K562 (cell line): ENCODE measurements around the gene LRRC4B. TPM values are rescaled to one million over a fixed set of nuclear protein-coding genes. Genes with fewer than 3 reads are reported as not detected.

Experiments
- ATAC-seq: fragments of 200-7000 bp; cut with Tn5 transposase; 3 replicates; pipeline ENCODE4 v1.9.1; 2020; ENCODE audit warnings: moderate library complexity
- BruUV-seq: library from RNA; stranded (reverse); fragments of 400-500 nt; replicated peaks from 2 replicates; lab custom pipeline; 2021; lab: Mats Ljungman, UMichigan
- CTCF ChIA-PET: fragments of 300-600 bp; formaldehyde crosslinking; extraction: SDS; loops from one replicate; lab custom pipeline; 2021; ENCODE audit warnings: low intra/inter-chr PET ratio; lab: Yijun Ruan, JAX
- POLR2A ChIA-PET: fragments of 300-600, 350-650 bp; sonication (Branson Sonifier 250); formaldehyde crosslinking; extraction: SDS; loops from one replicate; lab custom pipeline; 2021; ENCODE audit warnings: antibody characterized with exemption, inconsistent platforms; lab: Yijun Ruan, JAX
- DNase-seq, 4 experiments: peaks; one replicate each; pipeline versions ENCODE4 v3.0.0 to v3.0.0-alpha.2; 2011 to 2018; ENCODE audit warnings: low spot score in 3 of 4, mixed read lengths in 3 of 4; ENCODE audit errors: extremely low read depth in 1 of 4
- FAIRE-seq: peaks from 2 replicates; lab custom pipeline; 2011; peaks lifted over from hg19 to GRCh38; lab: Jason Lieb, UNC
- H2AFZ ChIP-seq: 2 replicates; pipeline ENCODE4 v1.6.0; 2011; ENCODE audit warnings: low read depth, low read length, control low read depth, inconsistent platforms
- H3K27ac ChIP-seq: fragments of 200-600 bp; 3 replicates; pipeline ENCODE4 v1.8.0; 2011; ENCODE audit warnings: low read depth, mild to moderate bottlenecking, control low read depth, inconsistent platforms, low read length, moderate library complexity, mixed read lengths; ENCODE audit errors: extremely low read depth
- H3K27me3 ChIP-seq, 2 experiments: fragments of 300-600 bp in 1 of 2; 2 replicates in 1 of 2; 3 replicates in 1 of 2; pipeline versions ENCODE4 v1.6.0 to v1.8.0; 2011; ENCODE audit warnings: inconsistent platforms in 2 of 2, low read length in 2 of 2, mild to moderate bottlenecking in 1 of 2, mixed read lengths in 1 of 2, moderate library complexity in 1 of 2; ENCODE audit not compliant: control insufficient read depth in 2 of 2, insufficient read depth in 2 of 2
- H3K36me3 ChIP-seq: fragments of 300-600 bp; 3 replicates; pipeline ENCODE4 v1.8.0; 2011; ENCODE audit warnings: mild to moderate bottlenecking, low read length, inconsistent platforms; ENCODE audit not compliant: control insufficient read depth, insufficient read depth
- H3K4me1 ChIP-seq, 2 experiments: fragments of 200-600 bp in 1 of 2; replicated peaks in 1 of 2; 2 replicates in 1 of 2; 3 replicates in 1 of 2; pipeline versions ENCODE4 v1.5.1 to v1.8.0; 2011; ENCODE audit warnings: inconsistent platforms in 2 of 2, low read length in 2 of 2, mild to moderate bottlenecking in 1 of 2, mixed read lengths in 1 of 2, moderate library complexity in 1 of 2; ENCODE audit not compliant: control insufficient read depth in 2 of 2, insufficient read depth in 2 of 2
- H3K4me2 ChIP-seq: 2 replicates; pipeline ENCODE4 v1.6.1; 2011; ENCODE audit warnings: low read length, control low read depth, inconsistent platforms, mixed read lengths; ENCODE audit not compliant: insufficient read depth
- H3K4me3 ChIP-seq: fragments of 200-600 bp; sonication (generic), shearing (Covaris generic); 2 replicates; pipeline ENCODE4 v1.5.1; 2016; ENCODE audit warnings: control low read depth, inconsistent platforms
- H3K79me2 ChIP-seq: fragments of 200-600 bp; 3 replicates; pipeline ENCODE4 v1.8.0; 2011; ENCODE audit warnings: low read length, inconsistent platforms; ENCODE audit not compliant: control insufficient read depth, insufficient read depth
- H3K9ac ChIP-seq, 2 experiments: 2 replicates each; pipeline versions ENCODE4 v1.6.0 to v1.6.1; 2011; ENCODE audit warnings: low read depth in 2 of 2, low read length in 2 of 2, control low read depth in 1 of 2, inconsistent platforms in 1 of 2, mild to moderate bottlenecking in 1 of 2, mixed read lengths in 1 of 2; ENCODE audit not compliant: insufficient read depth in 1 of 2
- H3K9me1 ChIP-seq: one replicate; pipeline ENCODE4 v1.6.0; 2011; ENCODE audit warnings: inconsistent platforms, mild to moderate bottlenecking, low read length, moderate library complexity; ENCODE audit not compliant: control insufficient read depth, insufficient read depth
- H3K9me3 ChIP-seq: replicated peaks from 2 replicates; pipeline ENCODE4 v1.5.1; 2011; ENCODE audit warnings: low read depth, low read length, inconsistent platforms; ENCODE audit not compliant: control insufficient read depth, insufficient read depth
- H4K20me1 ChIP-seq: replicated peaks from 2 replicates; pipeline ENCODE4 v1.6.1; 2011; ENCODE audit warnings: low read length, inconsistent platforms, mixed read lengths; ENCODE audit not compliant: control insufficient read depth, insufficient read depth
- C11orf30 ChIP-seq: fragments of 450-650 bp; IDR thresholded peaks from 2 replicates; pipeline ENCODE4 v1.6.1; 2016; ENCODE audit warnings: low read depth, mild to moderate bottlenecking
- CBX2 ChIP-seq: fragments of 200-600 bp; sonication (generic); IDR thresholded peaks from one replicate; pipeline ENCODE4 v1.6.1; 2012; ENCODE audit warnings: mild to moderate bottlenecking, low read length, inconsistent platforms; ENCODE audit not compliant: insufficient read depth, poor library complexity, severe bottlenecking
- E2F4 ChIP-seq: sonication (generic); formaldehyde crosslinking; IDR thresholded peaks from 2 replicates; pipeline ENCODE4 v1.8.0; 2022; ENCODE audit warnings: mild to moderate bottlenecking, low read depth, missing genetic modification reagents
- HNRNPL ChIP-seq: fragments of 200-400 bp; formaldehyde crosslinking; IDR thresholded peaks from 2 replicates; pipeline ENCODE4 v1.6.1; 2017; ENCODE audit warnings: low read depth, mild to moderate bottlenecking, low read length
- MECOM ChIP-seq: fragments of 250-450 bp; sonication (Bioruptor Pico); IDR thresholded peaks from 2 replicates; pipeline ENCODE4 v1.8.0; 2022; ENCODE audit warnings: inconsistent platforms
- ZFP91 ChIP-seq: sonication (generic); formaldehyde crosslinking; IDR thresholded peaks from 2 replicates; pipeline ENCODE4 v1.8.0; 2022; ENCODE audit warnings: mild to moderate bottlenecking, missing genetic modification reagents
- WGBS: fragments of 100-300 bp; shearing (Covaris generic); methylation state at CpG from one replicate; pipeline ENCODE4 v1.1.6; 2016; ENCODE audit warnings: low coverage, mixed read lengths; ENCODE audit not compliant: insufficient coverage; ENCODE audit errors: missing lambda C conversion rate; 5-methylcytosine and 5-hydroxymethylcytosine counted together
- in situ Hi-C: fragments of 300-500 bp; cut with MboI; formaldehyde crosslinking; loops from 4 replicates; pipeline ENCODE4 v1.15.0; 2018; ENCODE audit warnings: inconsistent platforms, mixed read lengths
- intact Hi-C: fragments of 100-400 bp; cut with micrococcal nuclease; formaldehyde crosslinking; loops from 2 replicates; pipeline ENCODE4 v1.14.2; 2022
- polyA plus RNA-seq, 8 experiments: library from polyadenylated mRNA; depleted of rRNA in 4 of 8; stranded (reverse) in 5 of 8; unstranded in 3 of 8; fragments of >200 nt; fragmentation: Nextera tagmentation in 2 of 8; fragmentation: Illumina TruSeq in 1 of 8; extraction: Ambion mirVana in 2 of 8; extraction: Trizol in 1 of 8; gene quantifications; 2 replicates each; pipeline versions ENCODE4 v1.2.1 to v1.2.3, GENCODE V29; 2011 to 2014; ENCODE audit warnings: inconsistent platforms in 1 of 8, missing spikeins in 1 of 8
- total RNA-seq, 7 experiments: library from RNA; depleted of rRNA in 6 of 7; stranded (reverse); fragments of >200 nt in 6 of 7; fragmentation: Illumina TruSeq in 2 of 7; extraction: Trizol in 2 of 7; gene quantifications; 2 replicates each; pipeline versions ENCODE4 v1.2.1 to v1.2.3, GENCODE V29; 2011 to 2021; ENCODE audit warnings: low replicate concordance in 1 of 7
- TF ChIP-seq, protein P1 (sequence below), 2 experiments: fragments of 450-650 bp in 1 of 2; IDR thresholded peaks; 2 replicates each; pipeline ENCODE4 v1.6.1; 2011 to 2017; ENCODE audit warnings: low read depth in 2 of 2, antibody characterized with exemption in 1 of 2, borderline replicate concordance in 1 of 2, low read length in 1 of 2, mild to moderate bottlenecking in 1 of 2, mixed read lengths in 1 of 2; ENCODE audit not compliant: control insufficient read depth in 1 of 2

The LRRC4B gene
- total and polyA plus RNA-seq, 9 of the 15 experiments (the other 6 are each of a cell fraction or from before 2014, with no cell fraction given), result 0.18 to 9.6 (median 2.9) TPM; not detected in 2

DNA sequence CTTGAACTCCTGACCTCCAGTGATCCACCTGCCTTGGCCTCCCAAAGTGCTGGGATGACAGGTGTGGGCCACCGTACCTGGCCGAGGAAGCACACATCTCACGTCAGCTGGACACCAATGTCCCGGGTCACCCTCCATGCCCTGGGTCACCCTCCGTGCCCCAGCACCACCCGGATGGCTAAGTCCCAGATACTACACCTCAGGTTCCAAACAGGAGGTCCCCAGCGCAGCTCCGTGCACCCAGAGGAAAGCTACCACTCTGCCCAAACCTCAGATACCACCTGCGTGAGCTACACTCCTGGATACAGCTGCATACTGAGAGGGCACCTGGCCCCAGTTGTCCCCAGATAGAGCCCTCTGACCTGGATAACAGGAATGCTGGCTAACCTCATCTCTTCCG, 14.0 kb downstream of the LRRC4B start:
- DNase-seq, result no peak
- POLR2A ChIA-PET, result interaction anchor here (0.6 to 0.7 kb wide), 2 partner anchors 44 to 62 kb away, joined by 3 read pairs; no protein-coding TSS in a partner anchor
- Histone ChIP-seq H3K4me2 (no peak overlapping the region), H3K9ac (no peak overlapping the region)
- no peak for TF ChIP-seq CBX2
- TF ChIP-seq, all 486 proteins: peak for 0
- no peaks in the 10 kb centered on the region for H3K79me2 ChIP-seq
- in situ Hi-C loops, result no loop called here
- no peaks in the 10 kb centered on the region for H3K9me3 ChIP-seq
- BruUV-seq, result no TSS peak
- H3K27me3 ChIP-seq, result peaks cover 0 to 19% of the 10 kb centered on the region in 2 experiments; a peak in 3 of 5 replicates
- H3K36me3 ChIP-seq, result no peaks in the 10 kb centered on the region
- H3K9me1 ChIP-seq, result no peaks in the 10 kb centered on the region
- H2AFZ ChIP-seq, result no peak overlapping the region
- ATAC-seq (no peak), FAIRE-seq (no peak)
- H3K27ac ChIP-seq, result no peak overlapping the region
- intact Hi-C loops, result no loop called here
- WGBS, result 20% methylated on average over 10 of the region's 10 CpGs
- CTCF ChIA-PET, result no interaction called here
- peaks cover 10 to 42% of the 10 kb centered on the region in 2 experiments for H3K4me1 ChIP-seq
- peaks cover 8% of the 10 kb centered on the region for H4K20me1 ChIP-seq
- H3K4me3 ChIP-seq, result no peak overlapping the region

GRCh38 chr19:50553134-50553703, 15.0 kb downstream of the LRRC4B start:
- FAIRE-seq (no peak), ATAC-seq (no peak), DNase-seq (no peak)
- Histone ChIP-seq H3K9me1 (no peaks in the 10 kb centered on the region), H3K9ac (no peak overlapping the region), H4K20me1 (peaks cover 8% of the 10 kb centered on the region), H3K4me3 (no peak overlapping the region), H3K4me2 (no peak overlapping the region), H3K79me2 (no peaks in the 10 kb centered on the region), H3K27me3 (peaks cover 0 to 25% of the 10 kb centered on the region in 2 experiments; a peak in 3 of 5 replicates), H3K4me1 (peaks cover 10 to 45% of the 10 kb centered on the region in 2 experiments), H3K36me3 (no peaks in the 10 kb centered on the region), H3K27ac (no peak overlapping the region), H3K9me3 (no peaks in the 10 kb centered on the region), H2AFZ (no peak overlapping the region)
- BruUV-seq, result no TSS peak
- POLR2A ChIA-PET, result interaction anchor here (0.6 kb wide), 4 partner anchors 15 to 139 kb away, joined by 3 to 4 read pairs (median 3); no protein-coding TSS in a partner anchor
- 15% methylated on average over 13 of the region's 19 CpGs for WGBS
- CTCF ChIA-PET, result no interaction called here
- in situ Hi-C loops, result no loop called here
- intact Hi-C loops, result no loop called here
- no peak for TF ChIP-seq MECOM (CRISPR knock-in tag)
- TF ChIP-seq C11orf30, result no peak
- TF ChIP-seq, protein P1, sequence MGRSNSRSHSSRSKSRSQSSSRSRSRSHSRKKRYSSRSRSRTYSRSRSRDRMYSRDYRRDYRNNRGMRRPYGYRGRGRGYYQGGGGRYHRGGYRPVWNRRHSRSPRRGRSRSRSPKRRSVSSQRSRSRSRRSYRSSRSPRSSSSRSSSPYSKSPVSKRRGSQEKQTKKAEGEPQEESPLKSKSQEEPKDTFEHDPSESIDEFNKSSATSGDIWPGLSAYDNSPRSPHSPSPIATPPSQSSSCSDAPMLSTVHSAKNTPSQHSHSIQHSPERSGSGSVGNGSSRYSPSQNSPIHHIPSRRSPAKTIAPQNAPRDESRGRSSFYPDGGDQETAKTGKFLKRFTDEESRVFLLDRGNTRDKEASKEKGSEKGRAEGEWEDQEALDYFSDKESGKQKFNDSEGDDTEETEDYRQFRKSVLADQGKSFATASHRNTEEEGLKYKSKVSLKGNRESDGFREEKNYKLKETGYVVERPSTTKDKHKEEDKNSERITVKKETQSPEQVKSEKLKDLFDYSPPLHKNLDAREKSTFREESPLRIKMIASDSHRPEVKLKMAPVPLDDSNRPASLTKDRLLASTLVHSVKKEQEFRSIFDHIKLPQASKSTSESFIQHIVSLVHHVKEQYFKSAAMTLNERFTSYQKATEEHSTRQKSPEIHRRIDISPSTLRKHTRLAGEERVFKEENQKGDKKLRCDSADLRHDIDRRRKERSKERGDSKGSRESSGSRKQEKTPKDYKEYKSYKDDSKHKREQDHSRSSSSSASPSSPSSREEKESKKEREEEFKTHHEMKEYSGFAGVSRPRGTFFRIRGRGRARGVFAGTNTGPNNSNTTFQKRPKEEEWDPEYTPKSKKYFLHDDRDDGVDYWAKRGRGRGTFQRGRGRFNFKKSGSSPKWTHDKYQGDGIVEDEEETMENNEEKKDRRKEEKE (IDR thresholded peaks at IDR 0.05; ENCODE audit: borderline replicate concordance in 1 of 2, control insufficient read depth in 1 of 2, low read depth in 2 of 2, low read length in 1 of 2), result no peak
- TF ChIP-seq E2F4, result no peak
- no peak for TF ChIP-seq ZFP91 (CRISPR knock-in tag)
- no peak for TF ChIP-seq HNRNPL
